GM12801 (cell line): ENCODE measurements around the gene IFT88.

Experiments used
- TF ChIP-seq, protein P1 (sequence below): IDR thresholded peaks from one replicate; pipeline ENCODE4 v1.5.1; 2011; ENCODE audit warnings: control low read depth; ENCODE audit not compliant: insufficient read length; ENCODE audit errors: extremely low read depth

Gene IFT88

DNA sequence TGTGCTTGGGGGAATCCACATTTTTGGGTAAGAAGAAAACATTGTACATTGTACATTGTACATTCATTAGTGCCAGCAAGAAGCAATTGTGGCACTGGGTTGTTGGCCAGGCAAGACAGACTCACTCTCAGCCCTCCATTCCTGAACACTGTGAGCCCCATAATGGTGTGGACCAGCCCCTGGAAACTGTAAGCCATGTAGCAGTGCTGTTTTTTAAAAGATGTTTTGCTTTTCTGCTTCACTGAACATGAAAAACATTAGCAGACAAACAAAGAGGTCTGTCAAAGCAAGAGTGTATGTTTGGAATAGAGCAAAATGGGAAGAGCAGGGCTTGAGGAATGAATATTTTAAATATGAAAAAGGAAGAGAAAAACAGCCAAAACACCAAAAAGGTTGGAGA lies 97.4 kb downstream of the IFT88 start:
- TF ChIP-seq, protein P1, sequence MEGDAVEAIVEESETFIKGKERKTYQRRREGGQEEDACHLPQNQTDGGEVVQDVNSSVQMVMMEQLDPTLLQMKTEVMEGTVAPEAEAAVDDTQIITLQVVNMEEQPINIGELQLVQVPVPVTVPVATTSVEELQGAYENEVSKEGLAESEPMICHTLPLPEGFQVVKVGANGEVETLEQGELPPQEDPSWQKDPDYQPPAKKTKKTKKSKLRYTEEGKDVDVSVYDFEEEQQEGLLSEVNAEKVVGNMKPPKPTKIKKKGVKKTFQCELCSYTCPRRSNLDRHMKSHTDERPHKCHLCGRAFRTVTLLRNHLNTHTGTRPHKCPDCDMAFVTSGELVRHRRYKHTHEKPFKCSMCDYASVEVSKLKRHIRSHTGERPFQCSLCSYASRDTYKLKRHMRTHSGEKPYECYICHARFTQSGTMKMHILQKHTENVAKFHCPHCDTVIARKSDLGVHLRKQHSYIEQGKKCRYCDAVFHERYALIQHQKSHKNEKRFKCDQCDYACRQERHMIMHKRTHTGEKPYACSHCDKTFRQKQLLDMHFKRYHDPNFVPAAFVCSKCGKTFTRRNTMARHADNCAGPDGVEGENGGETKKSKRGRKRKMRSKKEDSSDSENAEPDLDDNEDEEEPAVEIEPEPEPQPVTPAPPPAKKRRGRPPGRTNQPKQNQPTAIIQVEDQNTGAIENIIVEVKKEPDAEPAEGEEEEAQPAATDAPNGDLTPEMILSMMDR, result no peak

DNA sequence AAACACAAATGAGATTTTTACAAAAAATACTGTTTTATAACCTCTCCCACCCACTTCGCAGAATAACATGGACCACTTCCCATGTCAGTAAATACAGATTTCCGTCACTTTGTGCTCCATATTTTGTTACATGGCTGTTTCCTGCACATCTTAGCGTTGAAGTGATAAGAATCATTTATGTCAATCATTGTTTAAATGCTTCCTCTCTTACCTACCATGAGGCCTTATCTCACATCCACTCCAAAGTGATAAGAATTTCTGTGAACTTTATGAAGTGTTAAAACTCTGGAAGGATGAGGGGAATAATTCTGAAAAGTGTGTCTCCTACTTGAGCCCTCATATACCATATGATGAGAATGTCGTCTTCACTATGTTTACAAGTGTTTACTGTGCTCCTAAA lies 100.0 kb downstream of the IFT88 start:
- TF ChIP-seq, protein P1, result no peak

DNA sequence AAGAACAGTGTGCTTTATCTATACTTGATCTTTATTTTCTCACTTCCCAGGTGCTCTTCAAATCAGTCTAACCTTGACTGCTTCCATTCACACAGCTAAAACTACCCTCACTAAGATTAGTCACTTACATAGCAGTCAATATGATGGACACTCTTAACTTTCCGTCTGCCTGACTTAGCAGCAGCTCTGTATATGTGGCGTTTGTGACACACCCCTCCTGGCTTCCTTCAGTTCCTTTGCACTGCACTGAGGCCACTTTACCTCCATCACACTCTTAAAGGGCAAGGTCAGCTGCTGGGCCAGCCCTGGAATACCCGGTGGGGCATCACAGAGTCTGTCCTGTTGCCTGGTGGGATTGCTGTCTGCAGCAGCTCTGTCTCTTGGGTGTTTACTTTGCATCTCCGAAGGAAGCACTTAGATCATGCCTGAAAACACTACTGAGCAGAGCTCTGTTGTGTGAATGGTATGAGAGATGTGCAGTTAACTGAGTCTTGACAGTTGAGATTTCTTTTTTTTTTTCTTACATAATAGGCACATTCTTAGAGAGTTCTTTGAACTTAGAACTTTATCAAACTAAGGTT lies 101.0 kb downstream of the IFT88 start:
- TF ChIP-seq, protein P1, result no peak

DNA sequence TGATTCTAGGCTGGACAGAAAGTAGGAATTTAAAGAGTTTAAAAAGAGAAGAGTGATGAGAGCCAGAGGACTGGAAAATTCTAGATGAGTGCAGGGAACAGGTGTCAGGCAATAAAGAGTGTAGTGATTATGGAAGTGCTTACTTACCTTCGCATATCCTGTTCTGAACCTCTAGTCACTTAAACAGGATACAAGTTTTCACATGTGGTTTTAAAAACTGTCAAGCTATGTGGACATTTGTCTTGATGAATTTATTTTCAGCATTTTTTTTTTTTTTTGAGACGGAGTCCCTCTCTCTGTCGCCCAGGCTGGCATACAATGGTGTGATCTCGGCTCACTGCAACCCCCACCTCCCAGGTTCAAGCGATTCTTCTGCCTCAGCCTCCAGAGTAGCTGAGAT lies 102.2 kb downstream of the IFT88 start:
- TF ChIP-seq, protein P1, result no peak

DNA sequence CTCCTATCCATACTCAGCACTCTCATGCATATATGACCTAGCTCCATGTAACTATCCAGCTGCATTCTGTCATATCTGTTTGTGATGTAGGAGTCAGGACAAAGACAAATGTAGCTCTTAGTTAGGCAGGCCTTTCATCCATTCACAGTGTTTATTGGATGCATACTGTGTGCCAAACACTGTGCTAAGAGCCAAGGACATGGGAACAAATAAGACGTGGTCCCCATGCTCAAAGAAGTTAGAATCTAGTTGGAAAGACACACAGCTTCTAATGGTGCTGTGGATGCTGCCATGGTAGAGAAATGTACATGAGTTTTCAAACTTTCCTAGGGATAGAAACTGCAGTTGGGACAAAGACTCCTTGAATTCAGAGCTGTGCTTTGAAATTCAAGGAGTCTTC lies 104.8 kb downstream of the IFT88 start:
- TF ChIP-seq, protein P1, result no peak

DNA sequence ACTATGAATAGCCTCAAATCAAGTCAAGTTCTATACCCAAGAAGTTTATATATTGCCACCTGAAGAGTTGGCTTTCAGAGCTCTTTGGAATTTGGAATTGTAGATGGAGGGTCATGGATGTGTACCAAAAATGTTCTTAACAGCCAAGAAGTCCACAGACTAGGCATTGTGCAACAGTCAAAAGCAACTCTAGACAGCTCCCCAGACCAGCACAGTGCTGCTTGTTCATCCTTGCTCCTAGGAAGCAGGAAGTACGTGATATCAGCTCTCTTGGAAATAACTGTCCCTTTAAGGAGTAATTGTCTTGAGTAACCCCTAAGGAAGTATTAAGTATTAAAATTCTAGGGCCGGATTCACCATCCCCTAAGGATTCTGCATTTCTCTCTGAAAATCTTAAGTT lies 105.8 kb downstream of the IFT88 start:
- TF ChIP-seq, protein P1, result no peak

DNA sequence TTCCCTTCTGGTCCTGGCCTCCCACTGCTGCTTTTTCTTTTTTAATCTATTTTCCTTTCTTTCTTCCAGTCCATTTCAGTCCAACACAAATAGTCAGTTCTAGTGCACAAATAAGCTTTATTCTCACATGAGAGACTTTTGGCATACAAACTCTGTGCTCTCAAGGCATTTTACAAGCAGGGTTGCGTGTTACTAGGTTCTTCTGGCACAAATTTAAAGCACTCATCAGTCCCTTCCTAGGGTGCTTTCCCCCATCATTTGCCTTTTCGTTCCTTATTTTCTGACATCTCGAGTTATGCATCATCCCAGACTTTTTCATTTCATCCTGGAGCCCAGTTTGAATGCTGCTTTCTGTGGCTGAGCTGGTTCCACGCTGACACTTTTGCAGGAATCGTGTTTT lies 106.8 kb downstream of the IFT88 start:
- TF ChIP-seq, protein P1, result no peak
